ENCODE results near the gene CEP20.

- no peak for TF ChIP-seq CTCF (IDR thresholded peaks at IDR 0.05)
- TF ChIP-seq POLR2A (IDR thresholded peaks at IDR 0.05): no peak
These were observed 22.8 kb upstream of the CEP20 start for GRCh38 chr16:15911198-15911597.

Data from lower leg skin (tissue), 3 donors.